GM23338 (cell line): ENCODE results near the gene TSC2. TPM values are rescaled to one million over a fixed set of nuclear protein-coding genes. Genes with fewer than 3 reads are reported as not detected.

Experiments
- ATAC-seq: fragments of 200-7000 bp; cut with Tn5 transposase; 3 replicates; pipeline ENCODE4 v1.9.1; 2020
- DNase-seq: peaks from one replicate; pipeline ENCODE4 v3.0.0-alpha.2; 2015; ENCODE audit warnings: low spot score
- H2AFZ ChIP-seq: fragments of 200-600 bp; sonication (generic); 2 replicates; pipeline ENCODE4 v1.8.0; 2016; ENCODE audit warnings: antibody characterized with exemption, mild to moderate bottlenecking, moderate library complexity
- H3F3A ChIP-seq: fragments of 200-600 bp; sonication (generic); replicated peaks from 2 replicates; pipeline ENCODE4 v1.8.0; 2017; ENCODE audit warnings: antibody characterized with exemption, mixed run types, low read depth
- H3K27ac ChIP-seq: fragments of 200-600 bp; sonication (generic); 2 replicates; pipeline ENCODE4 v1.6.1; 2016; ENCODE audit warnings: low read depth
- H3K27me3 ChIP-seq: fragments of 200-600 bp; sonication (generic); 2 replicates; pipeline ENCODE4 v1.8.0; 2016; ENCODE audit warnings: mild to moderate bottlenecking, mixed run types, moderate library complexity; ENCODE audit not compliant: insufficient read depth
- H3K36me3 ChIP-seq: fragments of 200-600 bp; sonication (generic); 2 replicates; pipeline ENCODE4 v1.8.0; 2016; ENCODE audit warnings: mild to moderate bottlenecking; ENCODE audit not compliant: insufficient read depth
- H3K4me1 ChIP-seq: fragments of 200-600 bp; sonication (generic); 2 replicates; pipeline ENCODE4 v1.8.0; 2016; ENCODE audit warnings: mild to moderate bottlenecking, moderate library complexity; ENCODE audit not compliant: insufficient read depth
- H3K4me2 ChIP-seq: fragments of 200-600 bp; sonication (generic); 2 replicates; pipeline ENCODE4 v1.7.1; 2017; ENCODE audit warnings: mixed run types
- H3K4me3 ChIP-seq: fragments of 200-600 bp; sonication (generic); 2 replicates; pipeline ENCODE4 v1.6.1; 2016; ENCODE audit warnings: mixed run types
- H3K79me2 ChIP-seq: fragments of 200-600 bp; sonication (generic); replicated peaks from 2 replicates; pipeline ENCODE4 v1.8.0; 2017; ENCODE audit warnings: mild to moderate bottlenecking; ENCODE audit not compliant: insufficient read depth
- H3K9me2 ChIP-seq: fragments of 200-600 bp; sonication (generic); 2 replicates; pipeline ENCODE4 v1.8.0; 2017; ENCODE audit not compliant: insufficient read depth
- H4K20me1 ChIP-seq: fragments of 200-600 bp; sonication (generic); replicated peaks from 2 replicates; pipeline ENCODE4 v1.8.0; 2017; ENCODE audit warnings: mild to moderate bottlenecking; ENCODE audit not compliant: insufficient read depth
- H3K27ac Mint-ChIP-seq: 2 replicates; pipeline ENCODE4 v1.8.0; 2020; ENCODE audit warnings: inconsistent platforms, mild to moderate bottlenecking, moderate library complexity, mixed read lengths
- H3K27me3 Mint-ChIP-seq: 3 replicates; pipeline ENCODE4 v1.8.0; 2022; ENCODE audit warnings: low read depth, mild to moderate bottlenecking, moderate library complexity, mixed read lengths, inconsistent platforms; ENCODE audit not compliant: insufficient read depth, poor library complexity
- H3K36me3 Mint-ChIP-seq: 3 replicates; pipeline ENCODE4 v1.8.0; 2021; ENCODE audit warnings: low read depth, mild to moderate bottlenecking, inconsistent platforms, moderate library complexity, mixed read lengths
- H3K4me1 Mint-ChIP-seq: 3 replicates; pipeline ENCODE4 v1.8.0; 2020; ENCODE audit warnings: mild to moderate bottlenecking, inconsistent platforms, mixed read lengths
- H3K4me3 Mint-ChIP-seq: 3 replicates; pipeline ENCODE4 v1.8.0; 2021; ENCODE audit warnings: moderate library complexity, mild to moderate bottlenecking, inconsistent platforms, mixed read lengths
- H3K9me3 Mint-ChIP-seq: 3 replicates; pipeline ENCODE4 v1.8.0; 2020; ENCODE audit warnings: moderate library complexity, mild to moderate bottlenecking, inconsistent platforms, mixed read lengths
- CREB1 ChIP-seq: fragments of 250-450 bp; sonication (Bioruptor Pico); IDR thresholded peaks from 2 replicates; pipeline ENCODE4 v1.5.0; 2020; ENCODE audit warnings: low read depth, mild to moderate bottlenecking, moderate library complexity
- NANOG ChIP-seq: IDR thresholded peaks from 2 replicates; pipeline ENCODE4 v1.6.1; 2016; ENCODE audit warnings: antibody characterized with exemption, borderline replicate concordance
- REST ChIP-seq: IDR thresholded peaks from one replicate; pipeline ENCODE4 v1.6.1; 2018; ENCODE audit warnings: antibody characterized with exemption; ENCODE audit not compliant: unreplicated experiment
- ZNF331 ChIP-seq: fragments of 250-450 bp; sonication (Bioruptor Pico); IDR thresholded peaks from 2 replicates; pipeline ENCODE4 v1.5.0; 2020; ENCODE audit warnings: low read depth, mild to moderate bottlenecking, moderate library complexity
- ZNF462 ChIP-seq: fragments of 250-450 bp; sonication (Bioruptor Pico); IDR thresholded peaks from 2 replicates; pipeline ENCODE4 v1.5.0; 2020; ENCODE audit warnings: mild to moderate bottlenecking, moderate library complexity
- polyA plus RNA-seq: library from polyadenylated mRNA; unstranded; fragments of >200 nt; fragmentation: Nextera tagmentation; extraction: Ambion mirVana; gene quantifications from 2 replicates; pipeline ENCODE4 v1.2.1, GENCODE V29; 2016
- total RNA-seq: library from RNA; depleted of rRNA; stranded (reverse); fragments of >200 nt; shearing (Covaris generic); gene quantifications from 2 replicates; pipeline ENCODE4 v1.2.3, GENCODE V29; 2014
- TF ChIP-seq, protein P1 (sequence below): IDR thresholded peaks from 2 replicates; pipeline ENCODE4 v1.6.1; 2016; ENCODE audit warnings: antibody characterized with exemption
- TF ChIP-seq, protein P2 (sequence below), 2 experiments: fragments of 200-600 bp in 1 of 2; sonication (generic) in 1 of 2; conservative IDR thresholded peaks; 2 replicates each; pipeline versions ENCODE4 v1.5.1 to v1.6.1; 2016 to 2017; ENCODE audit warnings: antibody characterized with exemption in 2 of 2, low read depth in 2 of 2, mild to moderate bottlenecking in 2 of 2, moderate library complexity in 1 of 2

The TSC2 gene
- total and polyA plus RNA-seq, 2 experiments from 2014 or later, result 40.5 to 93.0 TPM

DNA sequence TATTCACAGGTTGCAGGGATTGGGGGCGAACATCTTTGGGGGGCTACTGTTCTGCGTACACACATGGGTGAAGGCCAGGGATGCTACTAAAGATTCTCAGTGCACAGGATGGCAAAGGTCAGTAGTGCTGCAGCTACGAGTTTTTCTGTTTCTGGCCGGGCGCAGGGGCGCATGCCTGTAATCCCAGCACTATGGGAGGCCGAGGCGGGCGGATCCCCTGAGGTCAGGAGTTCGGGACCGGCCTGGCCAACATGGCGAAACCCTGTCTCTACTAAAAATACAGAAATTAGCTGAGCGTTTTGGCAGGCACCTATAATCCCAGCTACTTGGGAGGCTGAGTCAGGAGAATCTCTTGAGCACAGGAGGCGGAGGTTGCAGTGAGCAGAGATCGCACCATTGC lies 34.3 kb upstream of the TSC2 start:
- Histone ChIP-seq H3K9me2 (no peaks in the 10 kb centered on the region), H3K4me3 (no peak overlapping the region), H3K79me2 (peaks cover 8% of the 10 kb centered on the region), H3K4me1 (peaks cover 8% of the 10 kb centered on the region), H3F3A (peaks cover 5% of the 10 kb centered on the region), H3K36me3 (no peaks in the 10 kb centered on the region), H3K4me2 (no peak overlapping the region), H4K20me1 (peaks cover 1% of the 10 kb centered on the region), H3K27ac (no peak overlapping the region), H2AFZ (no peak overlapping the region), H3K27me3 (peaks cover 8% of the 10 kb centered on the region)
- peaks cover 15% of the 10 kb centered on the region for H3K27me3 Mint-ChIP-seq
- no peaks in the 10 kb centered on the region for H3K9me3 Mint-ChIP-seq
- no peak for ATAC-seq
- no peak overlapping the region for H3K27ac Mint-ChIP-seq
- H3K36me3 Mint-ChIP-seq, result peaks cover 3% of the 10 kb centered on the region; the same call in 2 of the 3 replicates
- TF ChIP-seq CREB1 (CRISPR knock-in tag), result no peak
- H3K4me3 Mint-ChIP-seq, result no peak overlapping the region; the same call in 2 of the 3 replicates
- no peak for DNase-seq
- peaks cover 8% of the 10 kb centered on the region for H3K4me1 Mint-ChIP-seq

- ATAC-seq (no peak), DNase-seq (no peak)
- no peaks in the 10 kb centered on the region for H3K79me2 ChIP-seq
- no peaks in the 10 kb centered on the region for H3K36me3 ChIP-seq
- H3K4me3 ChIP-seq, result no peak overlapping the region
- no peaks in the 10 kb centered on the region for H3K9me3 Mint-ChIP-seq
- H3K9me2 ChIP-seq, result no peaks in the 10 kb centered on the region
- H3K36me3 Mint-ChIP-seq, result no peaks in the 10 kb centered on the region
- no peaks in the 10 kb centered on the region; the same call in 1 of the 2 replicates for H4K20me1 ChIP-seq
- H3K27me3 ChIP-seq, result peaks cover 26% of the 10 kb centered on the region
- H3K27ac Mint-ChIP-seq, result no peak overlapping the region
- no peak overlapping the region for H3K4me3 Mint-ChIP-seq
- peaks cover 1% of the 10 kb centered on the region; the same call in 1 of the 3 replicates for H3K4me1 Mint-ChIP-seq
- H3K27ac ChIP-seq, result no peak overlapping the region
- H3F3A ChIP-seq, result peaks cover 6% of the 10 kb centered on the region
- no peak overlapping the region for H3K4me2 ChIP-seq
- peaks cover 2% of the 10 kb centered on the region; the same call in 1 of the 2 replicates for H3K4me1 ChIP-seq
- H3K27me3 Mint-ChIP-seq, result peaks cover 26% of the 10 kb centered on the region
- H2AFZ ChIP-seq, result no peak overlapping the region
- TF ChIP-seq REST, result no peak
- TF ChIP-seq ZNF462 (CRISPR knock-in tag), result no peak
- no peak for TF ChIP-seq ZNF331 (CRISPR knock-in tag)
- no peak for TF ChIP-seq NANOG
- TF ChIP-seq, protein P1, sequence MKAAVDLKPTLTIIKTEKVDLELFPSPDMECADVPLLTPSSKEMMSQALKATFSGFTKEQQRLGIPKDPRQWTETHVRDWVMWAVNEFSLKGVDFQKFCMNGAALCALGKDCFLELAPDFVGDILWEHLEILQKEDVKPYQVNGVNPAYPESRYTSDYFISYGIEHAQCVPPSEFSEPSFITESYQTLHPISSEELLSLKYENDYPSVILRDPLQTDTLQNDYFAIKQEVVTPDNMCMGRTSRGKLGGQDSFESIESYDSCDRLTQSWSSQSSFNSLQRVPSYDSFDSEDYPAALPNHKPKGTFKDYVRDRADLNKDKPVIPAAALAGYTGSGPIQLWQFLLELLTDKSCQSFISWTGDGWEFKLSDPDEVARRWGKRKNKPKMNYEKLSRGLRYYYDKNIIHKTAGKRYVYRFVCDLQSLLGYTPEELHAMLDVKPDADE, result no peak
- TF ChIP-seq, protein P2, sequence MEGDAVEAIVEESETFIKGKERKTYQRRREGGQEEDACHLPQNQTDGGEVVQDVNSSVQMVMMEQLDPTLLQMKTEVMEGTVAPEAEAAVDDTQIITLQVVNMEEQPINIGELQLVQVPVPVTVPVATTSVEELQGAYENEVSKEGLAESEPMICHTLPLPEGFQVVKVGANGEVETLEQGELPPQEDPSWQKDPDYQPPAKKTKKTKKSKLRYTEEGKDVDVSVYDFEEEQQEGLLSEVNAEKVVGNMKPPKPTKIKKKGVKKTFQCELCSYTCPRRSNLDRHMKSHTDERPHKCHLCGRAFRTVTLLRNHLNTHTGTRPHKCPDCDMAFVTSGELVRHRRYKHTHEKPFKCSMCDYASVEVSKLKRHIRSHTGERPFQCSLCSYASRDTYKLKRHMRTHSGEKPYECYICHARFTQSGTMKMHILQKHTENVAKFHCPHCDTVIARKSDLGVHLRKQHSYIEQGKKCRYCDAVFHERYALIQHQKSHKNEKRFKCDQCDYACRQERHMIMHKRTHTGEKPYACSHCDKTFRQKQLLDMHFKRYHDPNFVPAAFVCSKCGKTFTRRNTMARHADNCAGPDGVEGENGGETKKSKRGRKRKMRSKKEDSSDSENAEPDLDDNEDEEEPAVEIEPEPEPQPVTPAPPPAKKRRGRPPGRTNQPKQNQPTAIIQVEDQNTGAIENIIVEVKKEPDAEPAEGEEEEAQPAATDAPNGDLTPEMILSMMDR (conservative IDR thresholded peaks at IDR 0.05; ENCODE audit: low read depth in 2 of 2), result no peak
Measured at GRCh38 chr16:2015117-2015946, 32.5 kb upstream of the TSC2 start.
